Fibroblast of gingiva (primary cell): ENCODE results near the gene COL24A1.
A peak's percentile ranks its signal among the peaks of the same experiment; 100 is the strongest.
"Not testable (repeated sequence)": the region's sequence is repeated elsewhere in the genome, so short reads cannot be mapped to it uniquely, and the experiment has no call there.

Source experiments
- DNase-seq: peaks from one replicate; pipeline ENCODE4 v3.0.0-alpha.2; 2011; ENCODE audit warnings: low read depth

The COL24A1 gene

DNA sequence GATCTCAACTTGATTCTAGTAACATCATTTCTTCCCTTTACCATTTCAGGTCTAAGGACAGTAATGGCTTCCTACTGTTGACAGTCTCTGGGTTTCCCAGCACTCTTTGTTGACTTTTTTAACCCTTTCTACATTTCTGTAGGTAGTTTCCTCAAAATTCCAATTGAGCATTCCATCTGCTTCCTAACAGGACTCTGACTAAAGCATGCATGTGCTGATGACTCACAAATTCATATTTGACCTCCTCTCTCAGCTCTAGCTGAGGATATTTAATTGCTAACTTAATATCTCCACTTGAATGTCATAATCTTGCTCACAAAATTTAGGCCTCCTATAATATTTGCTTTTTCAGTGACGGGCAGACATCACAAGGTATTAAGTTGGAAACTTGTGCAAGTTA, 355.1 kb downstream of the COL24A1 start:
- peak; percentile 2 for DNase-seq

DNA sequence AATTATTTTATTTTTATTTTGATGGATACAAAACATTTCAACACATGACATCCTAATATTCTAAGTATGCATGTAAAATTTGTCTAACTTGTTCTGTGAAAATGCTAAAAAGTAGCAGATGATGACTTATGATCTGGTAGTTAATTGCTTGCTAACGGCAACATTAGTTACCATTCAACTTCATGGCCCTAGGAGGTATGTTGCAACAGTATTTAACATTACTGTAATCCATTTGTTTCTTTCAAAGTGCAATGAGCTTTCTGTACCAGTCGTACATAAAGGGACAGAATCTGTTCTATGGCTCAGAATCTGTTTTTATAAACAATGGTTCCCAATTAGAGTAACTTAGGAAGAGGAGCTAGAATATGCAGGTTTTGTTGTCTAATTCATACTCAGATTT, 356.8 kb downstream of the COL24A1 start:
- DNase-seq = no peak

DNA sequence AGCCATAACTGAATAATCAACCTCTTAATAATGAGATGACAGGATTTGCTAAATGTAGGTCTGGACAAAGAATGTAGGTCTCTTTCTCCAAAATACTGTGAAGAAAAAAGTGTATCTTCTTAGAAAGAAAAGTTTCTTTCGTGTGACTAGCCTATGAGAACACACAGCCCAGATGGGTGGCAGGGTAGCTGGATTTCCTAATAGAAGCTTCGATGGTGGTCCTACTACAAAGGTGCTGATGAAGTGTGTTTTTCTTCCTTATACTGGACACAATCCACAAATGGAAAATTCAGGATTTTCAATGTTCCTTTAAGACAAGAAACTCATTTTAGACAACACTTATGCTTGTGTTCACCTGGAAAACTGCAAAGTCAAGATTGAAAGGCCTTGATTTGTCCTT, 358.2 kb downstream of the COL24A1 start:
- no peak for DNase-seq

DNA sequence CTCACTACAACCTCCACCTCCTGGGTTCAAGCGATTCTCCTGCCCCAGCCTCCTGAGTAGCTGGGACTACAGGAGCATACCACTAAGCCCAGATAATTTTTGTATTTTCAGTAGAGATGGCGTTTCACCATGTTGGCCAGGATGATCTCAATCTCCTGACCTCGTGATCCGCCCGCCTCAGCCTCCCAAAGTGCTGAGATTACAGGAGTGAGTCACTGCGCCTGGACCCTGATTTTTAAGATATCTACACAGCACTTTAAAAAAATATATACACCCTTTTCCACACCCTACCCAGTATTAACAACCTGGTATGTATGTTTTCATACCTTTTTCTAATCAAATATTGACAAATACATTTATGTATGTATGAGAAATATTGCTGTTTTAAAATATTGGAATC, 379.6 kb downstream of the COL24A1 start:
- not testable (repeated sequence) for DNase-seq

DNA sequence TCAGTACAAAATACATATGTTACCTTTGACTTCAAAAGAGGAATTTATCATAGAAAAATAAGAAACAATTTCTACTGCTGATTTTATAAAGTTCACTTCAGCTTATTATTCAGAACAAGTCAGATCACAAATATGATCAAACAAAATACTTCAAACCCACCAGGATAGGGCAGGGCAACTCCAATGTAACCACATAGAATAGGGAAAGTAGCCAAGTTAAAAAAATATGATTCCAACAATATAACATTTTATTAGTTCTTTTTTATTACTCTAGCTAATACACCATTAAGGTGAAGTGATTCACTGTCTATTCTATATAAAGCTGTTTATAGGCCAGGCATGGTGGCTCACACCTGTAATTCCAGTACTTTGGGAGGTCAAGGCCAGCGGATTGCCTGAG, 393.8 kb downstream of the COL24A1 start:
- no peak for DNase-seq

DNA sequence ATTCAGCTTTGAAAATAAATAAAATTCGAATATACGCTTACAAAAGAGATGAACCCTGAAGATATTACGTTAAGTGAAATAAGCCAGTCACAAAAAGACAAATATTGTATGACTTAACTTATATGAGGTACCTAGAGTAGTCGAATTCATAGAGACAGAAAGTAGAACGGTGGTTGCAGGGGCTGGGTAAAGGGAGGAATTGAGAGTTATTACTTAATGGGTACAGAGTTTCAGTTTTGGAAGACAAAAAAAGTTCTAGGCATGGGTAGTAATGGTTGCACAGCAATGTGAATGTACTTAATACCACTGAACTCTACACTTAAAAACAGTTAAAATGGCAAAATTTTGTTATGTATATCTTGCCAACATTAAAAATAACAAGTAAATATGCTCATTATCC, 399.7 kb downstream of the COL24A1 start:
- no peak for DNase-seq

DNA sequence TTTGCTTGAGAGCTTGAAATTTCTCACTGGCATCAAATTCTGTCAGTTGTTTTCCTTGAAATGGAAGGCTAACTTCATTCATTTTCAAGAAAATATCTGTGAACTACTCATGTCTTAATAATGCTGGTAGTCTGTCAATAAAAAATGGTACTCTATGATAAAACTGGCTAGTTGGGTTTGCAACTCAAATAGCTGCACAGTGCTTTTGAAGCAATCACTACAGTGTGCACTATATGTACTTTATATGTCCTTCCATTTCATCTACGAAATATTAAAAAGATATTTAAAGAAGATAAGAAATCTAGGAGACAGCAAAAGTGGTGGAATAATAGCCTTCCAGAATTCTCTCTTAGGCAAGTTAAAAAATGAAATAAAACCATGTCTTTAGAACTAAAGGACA, 408.5 kb downstream of the COL24A1 start:
- DNase-seq = no peak

DNA sequence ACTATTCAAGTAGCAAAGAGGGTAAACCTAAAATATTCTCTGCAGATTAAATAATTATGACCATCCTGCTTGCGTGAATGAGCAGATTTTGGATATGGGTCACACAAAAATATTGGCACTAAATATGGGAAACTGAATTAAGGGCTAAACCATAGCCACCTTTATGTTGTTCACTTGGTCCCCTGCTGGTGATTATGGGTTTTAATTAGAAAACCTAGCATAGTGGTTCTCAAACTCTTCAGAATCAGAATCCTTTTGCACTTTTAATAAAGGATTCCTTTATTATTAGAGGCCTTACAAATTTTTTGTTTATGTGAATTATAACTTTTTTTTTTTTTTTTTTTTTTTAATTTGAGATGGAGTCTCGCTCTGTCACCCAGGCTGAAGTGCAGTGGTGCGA, 409.8 kb downstream of the COL24A1 start:
- no peak for DNase-seq

DNA sequence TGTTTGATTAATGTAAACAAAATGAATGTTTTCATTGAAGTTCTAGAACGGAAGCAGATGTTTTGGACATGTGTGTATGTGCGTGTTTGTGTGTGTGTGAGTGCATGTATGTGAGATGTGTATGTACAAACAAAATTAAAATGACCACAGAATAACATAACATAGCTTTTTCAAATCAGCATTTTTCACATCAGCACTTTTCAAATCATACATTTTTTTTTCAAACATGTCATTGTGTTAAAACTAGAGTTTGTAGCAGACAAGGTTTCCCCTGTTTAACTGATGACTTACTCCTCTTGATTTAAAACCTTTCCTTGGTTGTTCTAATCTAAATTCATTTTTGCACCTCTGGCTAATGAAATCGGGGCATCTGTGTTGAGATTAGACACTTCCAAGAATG, 412.8 kb downstream of the COL24A1 start:
- DNase-seq = no peak

DNA sequence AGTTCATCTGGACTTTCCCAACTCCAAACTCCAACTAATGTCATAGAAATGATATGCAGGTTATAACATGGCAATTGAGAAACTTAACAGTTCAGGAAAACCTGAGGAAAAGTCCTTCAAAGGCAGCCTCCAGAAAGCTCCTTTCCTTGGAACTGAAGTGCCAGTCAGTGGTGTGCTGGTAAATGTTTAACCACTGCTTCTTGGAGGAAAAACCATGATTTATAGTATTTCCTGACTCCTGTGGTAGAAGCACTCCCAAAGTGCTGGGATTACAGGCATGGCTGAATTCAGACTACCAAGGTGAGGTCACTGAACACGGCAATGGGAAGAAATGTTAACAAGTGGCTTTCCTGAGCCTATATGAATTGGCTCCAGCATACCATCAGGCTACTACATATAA, 421.6 kb downstream of the COL24A1 start:
- no peak for DNase-seq

DNA sequence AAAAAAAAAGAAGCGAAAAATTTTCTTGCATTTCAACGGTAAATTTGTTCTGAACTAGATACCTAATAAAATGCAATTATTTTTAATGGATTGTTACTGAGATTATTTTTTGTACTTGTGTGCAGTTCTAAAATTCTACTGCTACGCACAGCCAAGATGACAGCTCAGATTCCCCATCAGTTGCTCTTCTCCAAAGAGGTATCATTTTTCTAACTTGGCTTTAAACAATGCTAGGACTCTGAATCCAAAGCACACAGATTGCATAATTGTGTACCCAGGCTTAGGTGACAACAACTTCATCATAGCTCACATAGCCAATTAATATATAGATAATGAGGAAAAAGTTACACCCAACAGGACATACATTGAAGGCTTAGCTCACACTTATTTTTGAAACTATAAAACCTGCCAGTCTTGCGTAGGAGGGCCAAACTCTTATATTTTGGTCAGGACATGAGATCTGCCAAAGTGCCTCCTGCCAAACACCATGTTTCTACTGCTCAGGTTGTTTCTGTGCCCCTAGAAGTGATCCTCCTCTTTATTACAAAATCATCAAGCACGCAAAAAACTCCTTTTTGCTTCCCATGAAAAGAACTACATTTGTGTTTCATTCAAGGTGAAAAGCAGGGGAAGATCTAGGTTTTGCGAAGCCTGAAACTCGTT, 437.8 kb downstream of the COL24A1 start:
- no peak for DNase-seq

DNA sequence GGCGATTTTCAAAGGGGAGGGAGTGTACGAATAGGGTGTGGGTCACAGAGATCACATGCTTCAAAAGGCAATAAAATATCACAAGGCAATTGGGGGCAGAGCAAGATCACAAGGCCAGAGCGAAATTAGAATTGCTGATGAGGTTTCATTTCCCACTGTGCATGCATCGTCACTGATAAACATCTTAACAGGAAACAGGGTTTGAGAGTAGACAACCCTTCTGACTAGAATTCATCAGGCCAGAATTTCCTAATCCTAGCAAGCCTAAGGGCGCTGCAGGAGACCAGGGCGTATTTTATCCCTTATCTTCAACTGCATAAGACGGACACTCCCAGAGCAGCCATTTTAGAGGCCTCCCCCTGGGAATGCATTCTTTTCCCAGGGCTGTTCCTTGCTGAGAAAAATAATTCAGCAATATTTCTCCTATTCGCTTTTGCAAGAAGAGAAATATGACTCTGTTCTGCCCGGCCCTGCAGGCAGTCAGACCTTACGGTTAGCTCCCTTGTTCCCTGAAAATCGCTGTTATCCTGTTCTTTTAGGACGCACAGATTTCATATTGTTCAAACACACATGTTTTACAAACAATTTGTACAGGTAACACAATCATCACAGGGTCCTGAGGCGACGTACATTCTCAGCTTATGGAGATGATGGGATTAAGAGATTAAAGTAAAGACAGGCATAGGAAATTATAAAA, 442.0 kb downstream of the COL24A1 start:
- not testable (repeated sequence) for DNase-seq

DNA sequence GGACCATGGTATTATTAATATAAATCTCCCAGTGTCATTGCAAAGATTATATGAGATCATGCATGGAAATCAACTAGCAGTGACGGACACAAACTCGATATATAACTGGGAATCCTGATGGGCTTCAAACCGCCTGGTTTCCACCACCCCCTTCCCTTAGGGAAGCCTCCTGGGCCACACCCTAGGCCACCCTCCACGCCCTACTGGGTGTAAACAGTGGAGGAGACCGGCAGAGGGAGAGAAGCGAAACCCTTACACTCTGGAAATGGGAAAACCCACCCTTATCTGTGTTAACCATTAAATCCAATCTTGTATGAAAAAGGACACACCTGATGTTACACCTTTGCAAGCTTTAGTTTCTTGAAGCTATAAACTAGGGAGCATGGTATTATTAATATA, 447.7 kb downstream of the COL24A1 start:
- DNase-seq = no peak

DNA sequence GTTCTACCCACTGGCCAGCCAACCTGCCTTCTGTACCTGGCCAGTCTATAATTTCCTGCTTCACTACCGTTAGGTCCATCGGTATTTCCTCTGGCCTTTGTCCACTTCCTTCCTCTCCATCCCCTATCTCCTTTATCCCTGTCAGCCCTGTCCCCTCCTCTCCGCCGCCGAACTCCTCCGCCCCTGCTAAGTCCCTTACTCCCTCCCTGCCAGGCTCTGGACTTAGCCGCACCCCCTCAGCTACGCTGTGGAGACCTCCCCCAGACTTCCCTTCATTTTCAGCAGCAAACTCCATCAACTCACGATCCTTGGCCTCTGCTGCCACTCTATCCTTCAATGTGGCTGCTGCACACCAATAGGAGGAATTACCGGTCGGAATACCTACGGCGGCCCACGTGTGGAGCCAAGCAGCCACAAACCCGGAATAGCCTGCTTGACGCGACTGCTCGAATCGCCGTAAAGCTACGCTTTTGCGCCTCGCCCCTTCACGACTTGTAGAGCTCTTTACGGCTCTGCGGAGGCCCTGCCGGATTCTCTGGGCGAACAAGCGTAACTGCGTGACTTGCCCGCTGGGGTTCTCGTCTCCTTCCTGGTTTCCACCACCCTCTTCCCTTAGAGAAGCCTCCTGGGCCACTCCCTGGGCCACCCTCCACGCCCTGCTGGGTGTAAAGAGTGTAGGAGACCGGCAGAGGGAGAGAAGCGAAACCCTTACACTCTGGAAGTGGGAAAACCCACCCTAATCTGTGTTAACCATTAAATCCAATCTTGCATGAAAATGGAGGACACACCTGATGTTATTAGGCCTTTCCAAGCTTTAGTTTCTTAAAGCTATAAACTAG, 448.4 kb downstream of the COL24A1 start, which contains the start of gene ZNHIT6:
TSS of gene ZNHIT6 (minus strand) at position 444 of the 839 bp plus-strand sequence. CDS start at position 295, 149 bp downstream.
- DNase-seq = peak; percentile 98

DNA sequence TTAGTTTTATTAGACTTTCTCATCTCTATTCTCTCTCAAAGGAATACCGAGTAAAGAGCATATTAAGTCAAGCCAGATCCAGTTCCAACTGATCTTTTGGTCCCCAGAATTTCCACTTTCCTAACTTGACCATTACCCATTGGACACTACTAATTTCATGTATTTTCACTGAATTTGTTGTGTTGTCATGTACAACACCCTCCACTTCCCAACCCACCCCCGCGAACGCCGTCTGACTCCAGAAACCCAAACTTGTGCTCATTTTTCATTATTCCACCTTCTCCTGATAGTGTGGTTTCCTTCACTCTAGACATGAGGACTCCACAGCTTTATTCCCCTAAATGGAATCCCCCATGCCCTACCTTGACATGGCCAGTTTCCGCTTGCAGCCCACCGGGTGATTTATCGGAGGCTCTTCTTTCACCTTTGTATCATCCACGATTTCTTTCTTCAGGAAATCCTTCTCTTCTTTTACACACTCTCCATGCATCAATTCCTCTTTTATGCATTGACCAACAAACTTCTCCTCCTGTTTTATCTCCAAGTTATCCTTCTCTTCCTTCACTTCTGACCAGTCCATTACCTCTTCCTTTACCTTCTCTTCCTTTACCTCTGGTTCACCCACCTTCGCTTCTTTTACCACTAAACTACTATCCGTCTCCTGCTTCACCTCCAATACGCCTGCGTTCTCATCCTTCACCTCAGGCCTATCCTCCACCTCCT, 449.1 kb downstream of the COL24A1 start:
- no peak for DNase-seq

DNA sequence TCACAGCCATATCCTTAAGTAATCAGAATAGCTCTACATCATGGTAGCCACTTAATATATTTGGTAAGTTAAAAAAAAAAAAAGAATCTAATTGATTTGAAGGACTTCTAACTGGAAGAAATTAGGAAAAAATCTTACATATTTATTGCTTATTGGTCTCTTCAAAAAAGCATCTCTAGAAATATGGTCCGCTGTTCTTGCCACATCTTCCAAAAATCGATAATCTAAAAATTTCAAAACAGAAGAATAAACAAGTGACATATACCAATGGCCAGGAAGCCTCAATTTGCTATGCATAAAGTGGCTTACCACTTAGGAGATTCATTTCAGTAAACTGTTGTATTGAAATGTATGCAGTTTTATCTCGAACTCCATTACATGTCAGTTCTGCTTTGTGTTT, 450.6 kb downstream of the COL24A1 start:
- DNase-seq = no peak

DNA sequence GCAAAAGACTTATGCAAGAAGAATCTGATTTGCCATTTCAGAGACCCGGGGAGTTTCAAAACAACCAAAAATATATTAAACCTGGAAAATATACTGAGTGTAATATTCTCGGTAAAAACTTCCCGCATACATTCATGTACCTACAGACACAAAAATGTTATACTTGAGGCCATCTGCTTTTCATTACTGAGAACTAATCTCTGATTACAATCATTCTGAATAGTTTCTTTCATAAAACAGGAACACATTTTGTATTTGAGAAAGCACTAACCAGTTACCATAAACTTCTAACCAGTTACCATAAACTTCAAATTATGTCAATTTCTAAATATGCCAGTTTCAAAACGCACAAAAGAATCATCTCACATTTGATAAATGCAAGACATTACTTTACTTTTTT, 456.1 kb downstream of the COL24A1 start:
- DNase-seq = no peak

DNA sequence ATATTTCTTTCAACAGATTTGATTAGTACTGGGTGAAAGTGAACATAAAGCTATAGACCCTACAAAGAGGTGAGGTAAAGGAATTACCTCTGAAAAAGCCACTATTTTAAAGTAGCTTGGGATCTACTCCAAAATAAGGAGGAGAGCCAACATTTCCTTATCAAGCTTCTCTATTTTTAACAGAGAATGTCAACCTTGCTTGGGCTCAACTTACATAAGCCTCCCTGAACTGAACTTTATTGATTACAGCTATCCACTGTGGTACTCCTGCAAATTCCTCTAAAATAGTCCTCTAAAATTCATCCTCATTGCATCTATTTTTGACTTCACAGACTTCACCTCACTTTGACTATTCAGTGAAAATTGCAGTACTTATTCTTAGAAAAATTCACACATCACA, 458.7 kb downstream of the COL24A1 start:
- no peak for DNase-seq

DNA sequence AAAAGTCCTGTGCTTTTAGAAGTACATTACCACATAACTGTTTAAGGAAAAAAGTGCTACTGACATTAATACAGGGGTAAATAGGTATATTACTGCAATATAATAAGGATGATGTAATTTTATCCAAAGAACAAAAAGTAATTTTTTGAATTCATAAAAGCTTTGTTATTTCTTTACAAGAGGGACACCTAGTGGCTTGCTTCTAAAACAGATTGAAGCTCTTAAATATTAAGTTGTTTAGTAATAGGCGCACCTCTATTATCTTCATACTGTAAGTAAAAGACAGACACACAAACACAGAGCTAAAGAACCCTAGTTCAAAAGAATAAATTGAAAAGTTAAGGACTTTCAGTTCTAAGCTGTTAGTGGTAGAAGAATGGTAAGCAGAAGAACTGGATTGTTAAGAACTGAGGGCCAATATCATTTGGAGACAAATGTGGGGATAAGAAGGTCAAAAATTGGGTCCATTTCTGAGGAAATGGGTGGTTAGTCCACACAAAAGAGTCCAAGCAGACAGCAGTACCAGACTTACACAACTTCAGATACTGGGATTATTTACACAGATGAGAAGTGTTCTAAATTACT, 463.8 kb downstream of the COL24A1 start:
- peak; percentile 59 for DNase-seq

DNA sequence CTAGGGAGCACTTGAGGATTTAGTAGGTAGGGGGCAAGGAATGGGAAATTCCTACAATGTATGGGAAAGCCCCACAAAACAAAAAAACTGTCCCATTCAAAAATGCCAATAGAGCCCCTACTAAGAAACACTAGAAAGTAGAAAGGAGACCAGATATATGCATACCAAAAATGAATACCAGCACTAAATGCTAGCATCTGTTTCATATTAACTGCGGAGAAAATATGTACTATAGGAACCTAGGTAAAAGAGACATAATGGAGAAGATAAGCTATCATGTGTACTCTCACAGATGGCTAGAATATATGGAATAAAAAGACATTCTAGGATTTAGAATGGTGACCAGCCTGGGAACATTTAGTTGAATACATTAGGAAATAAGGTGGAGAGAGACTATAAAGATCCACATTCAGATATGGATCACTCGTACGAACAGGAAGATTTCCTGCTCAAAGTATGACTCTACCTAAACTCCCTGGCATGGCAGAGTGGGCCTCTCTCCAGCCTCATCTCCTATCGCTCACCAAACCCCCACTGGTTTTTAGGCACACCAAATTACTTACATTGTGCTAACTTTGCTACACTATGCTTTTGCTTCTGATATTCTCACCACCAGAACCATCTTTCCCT, 466.7 kb downstream of the COL24A1 start:
- DNase-seq = no peak

DNA sequence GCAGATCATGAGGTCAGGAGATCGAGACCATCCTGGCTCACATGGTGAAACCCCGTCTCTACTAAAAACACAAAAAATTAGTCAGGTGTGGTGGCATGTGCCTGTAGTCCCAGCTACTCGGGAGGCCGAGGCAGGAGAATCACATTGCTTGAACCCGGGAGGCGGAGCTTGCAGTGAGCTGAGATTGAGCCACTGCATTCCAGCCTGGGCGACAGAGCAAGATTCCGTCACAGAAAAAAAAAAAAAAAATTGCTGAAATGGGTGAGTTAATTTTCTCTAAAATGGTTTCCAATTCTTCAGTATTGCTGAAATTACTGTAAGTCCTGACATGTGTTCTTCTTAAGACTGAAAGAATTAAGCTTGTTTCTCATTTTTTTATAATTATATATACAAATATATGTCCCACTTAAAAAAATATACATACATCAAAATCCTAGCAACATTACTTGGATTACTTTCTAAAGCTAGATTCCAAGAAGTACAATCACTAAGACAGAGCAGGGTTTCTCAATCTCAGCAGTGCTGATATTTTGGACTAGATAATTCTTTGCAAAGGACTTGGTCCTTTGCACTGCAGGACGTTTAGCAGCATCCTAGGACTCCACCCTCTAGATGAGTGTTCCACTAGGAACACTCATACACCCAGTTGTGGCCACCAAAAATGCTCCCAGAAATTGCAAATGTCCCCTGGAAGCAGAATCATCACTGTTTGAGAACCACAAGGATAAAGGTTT, 473.1 kb downstream of the COL24A1 start:
- peak; percentile 21 for DNase-seq
